Measurements from ENCODE around the gene HERC4. TPM values are rescaled to one million over a fixed set of nuclear protein-coding genes. Genes with fewer than 3 reads are reported as not detected.

Gene HERC4
- total RNA-seq, 1 experiment from 2014 or later: 36.5 TPM

GRCh38 chr10:68080853-68081431, 5.9 kb upstream of the HERC4 start (continued):
- TF ChIP-seq CBX3 (IDR thresholded peaks at IDR 0.05; ENCODE audit: low read depth) (no peak), POLR2AphosphoS5 (IDR thresholded peaks at IDR 0.05; ENCODE audit: low read depth, low read length) (no peak), ELF1 (IDR thresholded peaks at IDR 0.05; ENCODE audit: borderline replicate concordance, low read depth) (no peak), ZFX (IDR thresholded peaks at IDR 0.05) (no peak), EZH2phosphoT487 (IDR thresholded peaks at IDR 0.05; ENCODE audit: borderline replicate concordance) (no peak), RAD21 (IDR thresholded peaks at IDR 0.05; ENCODE audit: low read depth) (no peak), MAX (IDR thresholded peaks at IDR 0.05) (no peak), POLR2A (IDR thresholded peaks at IDR 0.05; ENCODE audit: borderline replicate concordance, extremely low read depth, insufficient read depth, insufficient read length) (no peak), SRF (IDR thresholded peaks at IDR 0.05; ENCODE audit: low read depth) (no peak), FOSL1 (IDR thresholded peaks at IDR 0.05; ENCODE audit: low read depth) (no peak)

- Histone ChIP-seq H3K9me3 (ENCODE audit: control insufficient read depth in 1 of 2, insufficient read depth in 1 of 2, low read depth in 1 of 2, low read length in 2 of 2) (no peaks in the 10 kb centered on the region), H3K4me2 (ENCODE audit: low read length) (no peak overlapping the region), H3K36me3 (ENCODE audit: control insufficient read depth in 1 of 2, insufficient read depth in 2 of 2, low read length in 2 of 2) (no peaks in the 10 kb centered on the region), H3K4me1 (ENCODE audit: control insufficient read depth in 1 of 2, insufficient read depth in 2 of 2, low read length in 2 of 2) (peaks cover 3 to 11% of the 10 kb centered on the region in 2 experiments; a peak in 3 of 4 replicates), H3K4me3 (replicated peaks in 1 of 2; ENCODE audit: low read depth in 1 of 2, low read length in 2 of 2) (no peak overlapping the region), H3K9ac (ENCODE audit: low read length) (no peak overlapping the region), H4K20me1 (ENCODE audit: insufficient read depth) (no peaks in the 10 kb centered on the region), H3K79me2 (ENCODE audit: insufficient read depth, low read length) (peaks cover 7% of the 10 kb centered on the region), H3K27ac (ENCODE audit: low read depth, low read length) (no peak overlapping the region), H3K9me2 (ENCODE audit: insufficient read depth) (no peaks in the 10 kb centered on the region), H2AFZ (ENCODE audit: low read depth, low read length, poor library complexity, severe bottlenecking) (no peak overlapping the region), H3K27me3 (ENCODE audit: insufficient read depth, low read length) (no peaks in the 10 kb centered on the region)
- CTCF ChIA-PET: no interaction called here
- POLR2A ChIA-PET: no interaction called here
- ATAC-seq (no peak), DNase-seq (ENCODE audit: low read depth, low spot score) (no peak)
- intact Hi-C loops (cut with micrococcal nuclease): no loop called here
- RAD21 ChIA-PET (ENCODE audit: low non-redundant PET in 1 of 2, low total read pairs in 2 of 2, uncharacterized antibody in 2 of 2, unreplicated experiment in 2 of 2): no interaction called here
- no TSS peak for BruUV-seq (replicated peaks)
- TF ChIP-seq MAX (IDR thresholded peaks at IDR 0.05): no peak
- no peak for TF ChIP-seq RAD21 (IDR thresholded peaks at IDR 0.05; ENCODE audit: low read depth)
Observed at GRCh38 chr10:68079434-68079833, 4.4 kb upstream of the HERC4 start.
